Trophoblast cell (in vitro differentiated cells and primary cell): ENCODE results near the gene ARPP21.

Experiments
- DNase-seq, 2 donors: peaks; one replicate each; pipeline ENCODE4 v3.0.0-alpha.2; 2016
- H2AFZ ChIP-seq: 2 replicates; pipeline ENCODE4 v1.6.1; 2013; ENCODE audit warnings: low read length, moderate library complexity, mild to moderate bottlenecking; ENCODE audit not compliant: insufficient read depth, poor library complexity
- H2AK5ac ChIP-seq: 2 replicates; pipeline ENCODE4 v1.6.1; 2013; ENCODE audit warnings: mild to moderate bottlenecking, low read length
- H2BK120ac ChIP-seq: 2 replicates; pipeline ENCODE4 v1.6.1; 2013; ENCODE audit warnings: low read length, mild to moderate bottlenecking, moderate library complexity; ENCODE audit not compliant: insufficient read depth, poor library complexity
- H2BK12ac ChIP-seq: 2 replicates; pipeline ENCODE4 v1.6.1; 2013; ENCODE audit warnings: mild to moderate bottlenecking, low read length, moderate library complexity
- H2BK5ac ChIP-seq: 2 replicates; pipeline ENCODE4 v1.6.1; 2013; ENCODE audit warnings: low read length, low read depth, moderate library complexity, mild to moderate bottlenecking; ENCODE audit not compliant: poor library complexity
- H3K14ac ChIP-seq: 2 replicates; pipeline ENCODE4 v1.6.1; 2013; ENCODE audit warnings: mild to moderate bottlenecking, low read length
- H3K18ac ChIP-seq: 2 replicates; pipeline ENCODE4 v1.6.1; 2013; ENCODE audit warnings: mild to moderate bottlenecking, low read length
- H3K23ac ChIP-seq: 2 replicates; pipeline ENCODE4 v1.6.1; 2013; ENCODE audit warnings: low read length
- H3K27ac ChIP-seq: 2 replicates; pipeline ENCODE4 v1.5.1; 2013; ENCODE audit warnings: low read depth, mild to moderate bottlenecking, inconsistent platforms, low read length, moderate library complexity
- H3K27me3 ChIP-seq: 2 replicates; pipeline ENCODE4 v1.6.1; 2013; ENCODE audit warnings: inconsistent platforms, mild to moderate bottlenecking, low read length, moderate library complexity; ENCODE audit not compliant: insufficient read depth
- H3K36me3 ChIP-seq, 2 experiments: 1 replicate in 1 of 2; 2 replicates in 1 of 2; pipeline ENCODE4 v1.6.1; 2013; ENCODE audit warnings: low read length in 2 of 2, mild to moderate bottlenecking in 2 of 2, moderate library complexity in 1 of 2; ENCODE audit not compliant: insufficient read depth in 2 of 2, control insufficient read depth in 1 of 2
- H3K4ac ChIP-seq: 2 replicates; pipeline ENCODE4 v1.6.1; 2013; ENCODE audit warnings: low read depth, mild to moderate bottlenecking, low read length, moderate library complexity
- H3K4me1 ChIP-seq, 2 experiments: 1 replicate in 1 of 2; 2 replicates in 1 of 2; pipeline ENCODE4 v1.6.1; 2013; ENCODE audit warnings: low read length in 2 of 2, mild to moderate bottlenecking in 2 of 2, moderate library complexity in 1 of 2; ENCODE audit not compliant: insufficient read depth in 2 of 2, control insufficient read depth in 1 of 2
- H3K4me2 ChIP-seq: 2 replicates; pipeline ENCODE4 v1.6.1; 2013; ENCODE audit warnings: inconsistent platforms, mild to moderate bottlenecking, low read length, moderate library complexity
- H3K4me3 ChIP-seq: 2 replicates; pipeline ENCODE4 v1.5.1; 2013; ENCODE audit warnings: mild to moderate bottlenecking, low read depth, low read length, inconsistent platforms
- H3K79me1 ChIP-seq: one replicate; pipeline ENCODE4 v1.6.1; 2013; ENCODE audit warnings: low read length
- H3K79me2 ChIP-seq: 2 replicates; pipeline ENCODE4 v1.6.1; 2013; ENCODE audit warnings: low read length, mild to moderate bottlenecking; ENCODE audit not compliant: control insufficient read depth, insufficient read depth, poor library complexity
- H3K9ac ChIP-seq: 2 replicates; pipeline ENCODE4 v1.6.1; 2013; ENCODE audit warnings: mild to moderate bottlenecking, low read length
- H3K9me3 ChIP-seq: 2 replicates; pipeline ENCODE4 v1.6.1; 2013; ENCODE audit warnings: low read depth, mild to moderate bottlenecking, control low read depth, inconsistent platforms, low read length; ENCODE audit not compliant: insufficient read depth
- H4K12ac ChIP-seq: 2 replicates; pipeline ENCODE4 v1.6.1; 2013; ENCODE audit warnings: low read depth, mild to moderate bottlenecking, low read length, moderate library complexity
- H4K8ac ChIP-seq: 2 replicates; pipeline ENCODE4 v1.6.1; 2013; ENCODE audit warnings: low read depth, mild to moderate bottlenecking, low read length, moderate library complexity
- H4K91ac ChIP-seq: one replicate; pipeline ENCODE4 v1.6.1; 2013; ENCODE audit warnings: low read depth, mild to moderate bottlenecking, low read length, moderate library complexity
- WGBS: extraction: QIAGEN DNeasy Blood & Tissue Kit; methylation state at CpG from one replicate; pipeline ENCODE4 v1.1.7; 2013; ENCODE audit warnings: missing lambda C conversion rate; ENCODE audit not compliant: insufficient read length, insufficient coverage; ENCODE audit errors: extremely low coverage; 5-methylcytosine and 5-hydroxymethylcytosine counted together

ARPP21 gene

DNA sequence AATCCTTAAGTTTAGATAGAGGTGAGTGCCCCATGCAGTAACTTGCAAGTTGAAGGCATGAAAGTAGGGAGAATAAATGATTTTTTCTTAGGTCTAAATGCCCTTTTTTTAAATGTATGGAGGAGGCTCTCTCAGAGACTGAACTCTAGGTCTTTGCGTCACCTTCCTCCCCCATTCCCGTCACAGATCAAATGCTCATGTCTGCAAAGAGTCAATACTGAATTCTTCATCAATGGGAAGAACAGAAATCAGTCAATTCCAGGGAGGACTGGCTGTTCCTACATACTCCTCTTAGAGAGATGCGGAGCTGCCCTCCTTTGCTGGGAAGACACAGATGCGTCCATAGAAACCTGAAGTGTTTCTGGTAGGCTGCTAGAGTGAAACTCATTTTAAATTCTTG lies 98.2 kb downstream of the ARPP21 start:
- no peak overlapping the region for H4K12ac ChIP-seq
- no peak overlapping the region for H2BK120ac ChIP-seq
- H3K9ac ChIP-seq = no peak overlapping the region
- no peak overlapping the region for H4K91ac ChIP-seq
- no CpG with 5 or more reads among the region's 4 CpGs for WGBS
- no peak overlapping the region for H4K8ac ChIP-seq
- no peaks in the 10 kb centered on the region for H3K79me1 ChIP-seq
- H3K9me3 ChIP-seq = peaks cover 2% of the 10 kb centered on the region
- no peaks in the 10 kb centered on the region for H3K4me1 ChIP-seq
- H2AK5ac ChIP-seq = no peak overlapping the region
- H2BK12ac ChIP-seq = no peak overlapping the region
- no peak overlapping the region for H3K27ac ChIP-seq
- H3K27me3 ChIP-seq = no peaks in the 10 kb centered on the region
- no peak overlapping the region for H3K4me3 ChIP-seq
- no peaks in the 10 kb centered on the region for H3K36me3 ChIP-seq
- H3K4me2 ChIP-seq = no peak overlapping the region
- H2BK5ac ChIP-seq = no peak overlapping the region
- no peak for DNase-seq
- H3K18ac ChIP-seq = no peak overlapping the region
- H2AFZ ChIP-seq = no peak overlapping the region
- H3K79me2 ChIP-seq = no peaks in the 10 kb centered on the region
- no peak overlapping the region for H3K23ac ChIP-seq
- H3K4ac ChIP-seq = no peak overlapping the region
- H3K14ac ChIP-seq = no peak overlapping the region

- H2BK120ac ChIP-seq = no peak overlapping the region
- no peak overlapping the region for H4K12ac ChIP-seq
- H2BK5ac ChIP-seq = no peak overlapping the region
- no peak overlapping the region for H3K4ac ChIP-seq
- no peak overlapping the region for H3K27ac ChIP-seq
- peaks cover 2% of the 10 kb centered on the region for H3K9me3 ChIP-seq
- no peak for DNase-seq
- H4K8ac ChIP-seq = no peak overlapping the region
- no peak overlapping the region for H2AK5ac ChIP-seq
- H3K79me1 ChIP-seq = no peaks in the 10 kb centered on the region
- no peaks in the 10 kb centered on the region for H3K79me2 ChIP-seq
- no peak overlapping the region for H3K4me3 ChIP-seq
- H3K4me2 ChIP-seq = no peak overlapping the region
- no peaks in the 10 kb centered on the region for H3K4me1 ChIP-seq
- H4K91ac ChIP-seq = no peak overlapping the region
- no peak overlapping the region for H3K9ac ChIP-seq
- H3K18ac ChIP-seq = no peak overlapping the region
- H3K23ac ChIP-seq = no peak overlapping the region
- no peaks in the 10 kb centered on the region for H3K27me3 ChIP-seq
- no peak overlapping the region for H2AFZ ChIP-seq
- H3K14ac ChIP-seq = no peak overlapping the region
- H3K36me3 ChIP-seq = no peaks in the 10 kb centered on the region
- no CpG with 5 or more reads among the region's 4 CpGs for WGBS
- no peak overlapping the region for H2BK12ac ChIP-seq
Measured at GRCh38 chr3:35737934-35738706, 98.8 kb downstream of the ARPP21 start.

DNA sequence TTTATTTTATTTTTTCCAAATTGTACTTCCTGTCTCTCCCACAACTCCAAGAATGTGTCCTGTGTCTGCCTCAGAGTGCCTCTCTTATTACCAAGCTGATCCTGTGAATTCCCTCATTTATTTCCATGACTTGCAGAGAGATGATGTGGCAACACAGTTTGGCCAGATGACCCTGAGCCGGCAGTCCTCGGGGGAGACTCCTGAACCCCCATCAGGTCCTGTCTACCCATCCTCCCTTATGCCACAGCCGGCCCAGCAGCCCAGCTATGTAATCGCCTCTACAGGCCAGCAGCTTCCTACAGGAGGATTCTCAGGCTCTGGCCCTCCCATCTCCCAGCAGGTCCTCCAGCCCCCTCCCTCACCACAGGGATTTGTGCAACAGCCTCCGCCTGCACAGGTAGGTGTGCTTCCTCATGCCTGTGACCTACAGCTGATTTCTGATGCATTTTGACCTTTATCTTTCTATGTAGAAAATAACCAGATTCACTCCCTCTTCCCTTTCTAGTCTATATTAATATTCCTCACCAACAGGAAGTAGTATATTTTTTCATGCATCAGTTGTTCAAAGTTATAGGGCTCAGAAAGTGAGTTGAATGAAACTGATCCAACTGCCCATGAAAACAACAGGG lies 100.0 kb downstream of the ARPP21 start:
- Histone ChIP-seq H3K4me1 (no peaks in the 10 kb centered on the region), H3K4me3 (no peak overlapping the region), H3K79me1 (no peaks in the 10 kb centered on the region), H3K18ac (no peak overlapping the region), H2AK5ac (no peak overlapping the region), H2BK5ac (no peak overlapping the region), H3K23ac (no peak overlapping the region), H4K91ac (no peak overlapping the region), H3K4ac (no peak overlapping the region), H2AFZ (no peak overlapping the region), H4K12ac (no peak overlapping the region), H3K79me2 (no peaks in the 10 kb centered on the region), H4K8ac (no peak overlapping the region), H3K27me3 (no peaks in the 10 kb centered on the region), H3K4me2 (no peak overlapping the region), H3K14ac (no peak overlapping the region), H2BK120ac (no peak overlapping the region), H2BK12ac (no peak overlapping the region), H3K9ac (no peak overlapping the region), H3K36me3 (no peaks in the 10 kb centered on the region), H3K27ac (no peak overlapping the region), H3K9me3 (peaks cover 2% of the 10 kb centered on the region)
- DNase-seq = no peak
- no CpG with 5 or more reads among the region's 5 CpGs for WGBS

GRCh38 chr3:35739964-35740527 lies 100.7 kb downstream of the ARPP21 start:
- no peak overlapping the region for H2AK5ac ChIP-seq
- H3K27me3 ChIP-seq = no peaks in the 10 kb centered on the region
- no CpG with 5 or more reads among the region's 2 CpGs for WGBS
- DNase-seq = no peak
- no peaks in the 10 kb centered on the region for H3K79me1 ChIP-seq
- H2AFZ ChIP-seq = no peak overlapping the region
- peaks cover 2% of the 10 kb centered on the region for H3K9me3 ChIP-seq
- no peak overlapping the region for H2BK120ac ChIP-seq
- no peaks in the 10 kb centered on the region for H3K79me2 ChIP-seq
- H3K4ac ChIP-seq = no peak overlapping the region
- no peak overlapping the region for H3K14ac ChIP-seq
- no peaks in the 10 kb centered on the region for H3K4me1 ChIP-seq
- H3K4me3 ChIP-seq = no peak overlapping the region
- H3K23ac ChIP-seq = no peak overlapping the region
- H2BK5ac ChIP-seq = no peak overlapping the region
- H3K4me2 ChIP-seq = no peak overlapping the region
- H2BK12ac ChIP-seq = no peak overlapping the region
- H3K18ac ChIP-seq = no peak overlapping the region
- no peak overlapping the region for H4K8ac ChIP-seq
- H3K9ac ChIP-seq = no peak overlapping the region
- H3K27ac ChIP-seq = no peak overlapping the region
- H4K12ac ChIP-seq = no peak overlapping the region
- H4K91ac ChIP-seq = no peak overlapping the region
- no peaks in the 10 kb centered on the region for H3K36me3 ChIP-seq
